ENCODE data around the gene SCARF1.

The SCARF1 gene

DNA sequence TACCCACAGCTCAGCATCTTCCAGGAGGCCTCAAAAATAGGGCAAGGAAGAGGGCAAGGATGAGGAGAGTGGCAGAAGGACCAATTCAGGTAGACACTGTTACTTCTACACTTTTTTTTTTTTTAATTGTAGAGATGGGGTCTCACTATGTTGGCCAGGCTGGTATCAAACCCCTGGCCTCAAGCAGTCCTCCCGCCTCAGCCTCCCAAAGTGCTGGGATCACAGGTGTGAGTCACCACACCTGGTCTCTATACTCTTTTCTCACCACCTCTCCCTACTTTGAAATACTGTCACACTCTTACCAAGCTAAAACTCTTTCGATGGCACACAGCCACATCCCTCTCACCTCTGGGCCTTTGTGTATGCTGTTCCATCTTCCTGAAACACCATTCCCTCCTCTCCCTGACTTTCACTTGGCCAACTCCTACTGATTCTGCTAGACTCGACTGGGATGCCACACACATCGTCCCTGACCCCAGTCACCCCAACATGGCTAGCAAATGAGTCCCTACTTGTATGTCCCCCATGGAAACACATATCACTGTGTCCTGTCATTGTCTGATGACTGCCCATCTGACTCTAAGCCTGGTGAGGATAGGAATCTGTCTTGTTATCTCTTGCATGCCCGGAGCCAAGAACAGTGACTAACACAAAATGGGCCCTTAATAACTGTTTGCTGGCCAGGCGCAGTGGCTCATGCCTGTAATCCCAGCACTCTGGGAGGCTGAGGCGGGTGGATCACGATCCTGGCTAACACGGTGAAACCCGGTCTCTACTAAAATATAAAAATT lies 9.7 kb downstream of the SCARF1 start:
- Histone ChIP-seq H3K9me3 (replicated peaks; ENCODE audit: low read length) (no peaks in the 10 kb centered on the region), H3K36me3 (ENCODE audit: insufficient read depth, low read length) (no peaks in the 10 kb centered on the region), H3K4me3 (ENCODE audit: low read length) (no peak overlapping the region), H3K27me3 (ENCODE audit: control insufficient read depth, insufficient read depth, low read length) (peaks cover 7% of the 10 kb centered on the region), H3K4me1 (ENCODE audit: control insufficient read depth, insufficient read depth, low read length) (no peaks in the 10 kb centered on the region), H3K4me2 (ENCODE audit: low read length) (no peak overlapping the region), H3K9ac (ENCODE audit: low read depth, low read length) (no peak overlapping the region)

DNA sequence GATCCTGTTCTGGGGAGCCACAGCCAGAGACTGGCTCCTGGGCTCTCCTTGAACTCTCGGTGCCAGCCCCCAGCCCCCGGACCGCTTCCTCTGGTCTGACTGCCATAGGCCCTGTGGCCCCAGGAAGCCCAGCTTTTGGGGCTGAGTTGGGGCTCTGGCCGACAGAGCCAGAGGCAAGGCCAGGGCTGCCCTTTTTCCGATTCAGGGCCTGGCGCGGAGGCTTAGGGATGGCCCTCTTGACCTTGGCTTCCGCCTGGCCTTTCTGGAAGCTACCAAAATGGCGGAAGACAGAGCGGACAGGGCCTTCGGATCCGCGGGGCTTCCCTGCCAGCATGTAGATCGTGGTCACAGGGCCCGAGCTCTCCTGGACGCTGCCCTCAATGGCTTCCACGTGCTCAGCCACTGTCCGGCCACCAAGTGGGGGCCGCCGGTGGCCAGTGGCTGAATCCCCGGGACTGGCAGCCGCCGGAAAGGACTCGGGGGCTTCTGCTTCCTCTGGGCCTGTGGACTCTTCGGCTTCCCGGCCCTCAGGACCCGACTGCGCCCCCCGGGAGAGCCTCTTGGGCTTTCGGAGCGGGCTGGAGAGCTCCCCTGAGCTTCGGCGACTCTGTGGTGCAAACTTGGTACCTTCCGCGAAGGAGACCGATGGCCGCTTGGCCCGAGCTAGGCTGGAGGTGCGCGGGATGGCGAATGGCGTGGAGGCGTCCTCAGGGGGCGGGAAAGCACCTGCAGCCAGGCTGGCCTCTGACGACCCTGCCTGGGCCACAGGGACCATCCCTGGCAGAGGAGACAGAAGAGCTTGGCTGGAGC lies 10.5 kb downstream of the SCARF1 start:
- Histone ChIP-seq H3K4me3 (ENCODE audit: low read length) (no peak overlapping the region), H3K9me3 (replicated peaks; ENCODE audit: low read length) (no peaks in the 10 kb centered on the region), H3K4me2 (ENCODE audit: low read length) (no peak overlapping the region), H3K9ac (ENCODE audit: low read depth, low read length) (no peak overlapping the region), H3K36me3 (ENCODE audit: insufficient read depth, low read length) (no peaks in the 10 kb centered on the region), H3K27me3 (ENCODE audit: control insufficient read depth, insufficient read depth, low read length) (peaks cover 3% of the 10 kb centered on the region), H3K4me1 (ENCODE audit: control insufficient read depth, insufficient read depth, low read length) (no peaks in the 10 kb centered on the region)

DNA sequence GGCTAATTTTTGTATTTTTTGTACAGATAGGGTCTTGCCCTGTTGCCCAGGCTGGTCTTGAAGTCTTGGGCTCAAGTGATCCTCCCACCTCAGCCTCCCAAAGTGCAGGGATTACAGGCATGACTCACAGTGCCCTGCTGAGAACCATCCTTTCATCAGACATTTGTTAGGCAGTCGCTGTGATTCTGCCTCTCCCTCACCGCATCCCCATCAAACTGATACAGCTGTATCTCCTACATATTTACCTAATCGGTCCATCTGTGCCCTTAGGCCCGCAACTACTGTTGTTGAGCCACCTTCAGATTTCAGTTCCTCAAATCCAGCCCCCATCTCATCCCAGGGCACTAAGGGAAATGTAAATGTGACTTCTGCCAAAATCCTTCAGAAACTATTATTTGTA lies 14.9 kb downstream of the SCARF1 start:
- no peaks in the 10 kb centered on the region for H3K36me3 ChIP-seq (ENCODE audit: insufficient read depth, low read length)
- H3K9me3 ChIP-seq (replicated peaks; ENCODE audit: low read length), result no peaks in the 10 kb centered on the region
- peaks cover 20% of the 10 kb centered on the region for H3K4me1 ChIP-seq (ENCODE audit: control insufficient read depth, insufficient read depth, low read length)
- peaks cover 8% of the 10 kb centered on the region for H3K27me3 ChIP-seq (ENCODE audit: control insufficient read depth, insufficient read depth, low read length)
- H3K9ac ChIP-seq (ENCODE audit: low read depth, low read length), result no peak overlapping the region
- H3K4me2 ChIP-seq (ENCODE audit: low read length), result no peak overlapping the region
- H3K4me3 ChIP-seq (ENCODE audit: low read length), result no peak overlapping the region

DNA sequence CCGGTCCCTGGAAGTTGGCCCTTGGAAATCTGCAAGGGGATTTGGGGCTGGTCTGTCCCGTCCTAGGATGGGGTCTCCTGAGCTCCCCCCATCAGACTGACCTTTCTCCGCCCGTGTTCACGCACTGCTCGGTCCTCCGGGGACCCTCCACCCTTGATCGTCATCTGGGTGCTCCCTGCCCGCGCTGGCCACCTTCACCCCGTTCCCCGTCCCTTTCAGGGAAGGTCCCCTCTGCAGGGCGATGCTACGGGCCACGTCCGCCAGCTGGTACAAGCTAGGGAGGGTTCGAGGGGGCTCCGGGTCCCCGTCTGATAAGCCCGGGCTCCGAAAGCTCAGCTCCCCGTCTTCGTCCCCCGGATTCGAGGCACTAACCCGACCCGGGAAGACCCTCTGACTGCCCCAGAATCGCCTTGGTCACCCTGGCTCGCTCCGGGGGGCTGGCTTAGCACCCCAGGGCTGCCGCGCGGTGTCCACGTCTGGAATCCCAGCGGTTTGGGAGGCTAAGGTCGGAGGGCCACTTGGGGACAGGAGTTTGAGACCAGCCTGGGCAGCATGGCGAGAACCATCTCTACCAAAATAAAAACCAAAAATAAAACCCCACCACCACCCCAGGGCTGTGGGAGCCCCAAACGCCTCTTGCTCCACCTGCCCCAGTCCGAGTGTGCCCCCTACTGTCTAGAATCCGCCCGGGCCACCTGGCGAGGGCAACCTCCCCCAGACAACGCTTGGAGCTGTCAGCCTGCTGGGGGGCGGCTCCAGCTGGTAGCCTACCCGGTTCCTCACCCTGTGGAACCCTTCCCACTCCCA lies 15.8 kb downstream of the SCARF1 start:
- peak overlapping the region; percentile 93 for H3K9ac ChIP-seq (ENCODE audit: low read depth, low read length)
- H3K4me3 ChIP-seq (ENCODE audit: low read length), result peak overlapping the region; percentile 81
- H3K4me2 ChIP-seq (ENCODE audit: low read length), result peak overlapping the region; percentile 100
- peaks cover 2% of the 10 kb centered on the region for H3K36me3 ChIP-seq (ENCODE audit: insufficient read depth, low read length)
- peaks cover 20% of the 10 kb centered on the region for H3K4me1 ChIP-seq (ENCODE audit: control insufficient read depth, insufficient read depth, low read length)
- H3K27me3 ChIP-seq (ENCODE audit: control insufficient read depth, insufficient read depth, low read length), result peaks cover 8% of the 10 kb centered on the region
- no peaks in the 10 kb centered on the region for H3K9me3 ChIP-seq (replicated peaks; ENCODE audit: low read length)

DNA sequence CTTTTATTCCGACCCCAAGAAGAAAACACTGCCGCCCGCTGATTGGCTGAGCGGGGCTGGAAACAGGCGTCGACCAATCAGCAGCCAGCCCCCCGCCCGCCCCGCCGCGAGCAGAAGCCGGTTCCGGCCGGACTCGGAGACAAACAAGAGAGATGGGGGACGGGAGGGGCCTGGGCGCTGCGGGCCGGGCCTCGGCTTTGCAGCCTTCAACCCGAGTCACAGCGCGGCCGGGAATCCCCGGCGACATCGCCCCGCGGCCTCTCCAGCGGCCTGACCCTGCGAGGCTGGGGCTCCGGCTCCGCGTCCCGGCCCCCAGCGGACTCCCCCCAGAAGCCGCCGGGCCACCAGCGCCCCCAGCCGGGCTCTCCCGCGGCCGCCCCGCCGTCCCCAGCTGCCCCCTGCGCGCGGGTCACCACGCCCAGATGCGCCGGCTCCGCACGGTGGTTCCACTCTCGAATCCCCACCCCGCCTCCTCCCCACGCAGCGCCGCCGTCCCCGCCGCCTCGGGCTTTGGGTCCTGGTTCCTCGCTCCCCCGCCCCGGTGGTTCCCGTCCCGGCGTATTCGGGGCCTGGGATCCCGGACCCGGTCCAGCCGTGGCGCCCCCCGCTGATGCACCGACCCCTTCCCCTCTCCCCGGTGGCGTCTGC lies 16.6 kb downstream of the SCARF1 start:
- H3K36me3 ChIP-seq (ENCODE audit: insufficient read depth, low read length), result peaks cover 2% of the 10 kb centered on the region
- H3K4me1 ChIP-seq (ENCODE audit: control insufficient read depth, insufficient read depth, low read length), result peaks cover 20% of the 10 kb centered on the region
- peaks cover 8% of the 10 kb centered on the region for H3K27me3 ChIP-seq (ENCODE audit: control insufficient read depth, insufficient read depth, low read length)
- H3K4me2 ChIP-seq (ENCODE audit: low read length), result peak overlapping the region; percentile 100
- H3K9ac ChIP-seq (ENCODE audit: low read depth, low read length), result peak overlapping the region; percentile 93
- no peaks in the 10 kb centered on the region for H3K9me3 ChIP-seq (replicated peaks; ENCODE audit: low read length)
- peak overlapping the region; percentile 81 for H3K4me3 ChIP-seq (ENCODE audit: low read length)

DNA sequence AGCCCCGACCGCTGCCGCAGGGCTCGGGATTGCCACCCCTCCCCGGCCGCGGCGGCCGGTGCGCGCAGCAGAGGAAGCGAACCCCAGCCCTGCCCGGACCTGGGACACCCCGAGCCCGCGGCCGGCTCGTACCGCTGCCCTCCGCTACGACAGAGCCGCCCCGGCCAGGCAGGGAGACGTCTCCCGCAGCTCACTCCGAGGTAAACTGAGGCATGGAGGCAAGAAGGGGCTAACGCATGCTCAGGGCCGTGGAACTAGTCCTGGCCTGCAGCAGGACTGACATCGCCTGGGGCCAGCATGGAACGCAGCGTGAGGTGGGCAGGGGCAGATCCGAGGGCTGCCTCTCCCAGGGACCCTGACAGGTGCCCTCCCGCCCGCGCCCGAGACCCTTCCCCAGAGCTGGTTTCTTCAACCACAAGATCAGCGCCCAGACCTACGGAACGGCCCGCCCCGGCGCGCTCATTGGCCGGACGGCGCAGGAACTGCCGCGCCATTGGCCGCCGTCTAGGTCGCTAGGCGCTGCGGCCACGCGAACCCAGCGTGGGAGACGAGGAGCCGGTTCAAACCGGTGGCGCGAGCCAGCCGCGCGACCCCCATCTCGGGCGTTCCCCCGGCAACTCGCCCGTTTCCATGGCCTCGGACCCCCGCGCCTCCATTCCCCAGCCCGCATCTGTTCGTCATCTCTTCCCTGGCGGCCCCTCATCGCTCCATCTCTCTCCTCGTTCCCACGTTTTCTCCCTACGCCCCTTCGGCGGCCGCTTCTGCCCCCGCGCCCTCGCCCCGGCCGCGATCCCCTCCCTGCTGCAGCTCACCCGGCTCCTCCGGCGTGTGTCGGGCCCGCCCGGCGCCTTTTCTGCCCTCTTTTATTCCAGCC lies 17.3 kb downstream of the SCARF1 start, which contains the start of gene SLC43A2:
SLC43A2 (minus strand) TSS at position 853 of the 874 bp plus-strand sequence. CDS start 960 bp downstream, outside the sequence.
- H3K4me3 ChIP-seq (ENCODE audit: low read length), result peak within 1 kb of the TSS; percentile 81
- H3K9me3 ChIP-seq (replicated peaks; ENCODE audit: low read length), result no peaks in the 10 kb centered on the region
- peak within 1 kb of the TSS; percentile 93 for H3K9ac ChIP-seq (ENCODE audit: low read depth, low read length)
- peaks cover 2% of the 10 kb centered on the region for H3K36me3 ChIP-seq (ENCODE audit: insufficient read depth, low read length)
- peaks cover 20% of the 10 kb centered on the region for H3K4me1 ChIP-seq (ENCODE audit: control insufficient read depth, insufficient read depth, low read length)
- H3K4me2 ChIP-seq (ENCODE audit: low read length), result peak within 1 kb of the TSS; percentile 100
- peaks cover 8% of the 10 kb centered on the region for H3K27me3 ChIP-seq (ENCODE audit: control insufficient read depth, insufficient read depth, low read length)

DNA sequence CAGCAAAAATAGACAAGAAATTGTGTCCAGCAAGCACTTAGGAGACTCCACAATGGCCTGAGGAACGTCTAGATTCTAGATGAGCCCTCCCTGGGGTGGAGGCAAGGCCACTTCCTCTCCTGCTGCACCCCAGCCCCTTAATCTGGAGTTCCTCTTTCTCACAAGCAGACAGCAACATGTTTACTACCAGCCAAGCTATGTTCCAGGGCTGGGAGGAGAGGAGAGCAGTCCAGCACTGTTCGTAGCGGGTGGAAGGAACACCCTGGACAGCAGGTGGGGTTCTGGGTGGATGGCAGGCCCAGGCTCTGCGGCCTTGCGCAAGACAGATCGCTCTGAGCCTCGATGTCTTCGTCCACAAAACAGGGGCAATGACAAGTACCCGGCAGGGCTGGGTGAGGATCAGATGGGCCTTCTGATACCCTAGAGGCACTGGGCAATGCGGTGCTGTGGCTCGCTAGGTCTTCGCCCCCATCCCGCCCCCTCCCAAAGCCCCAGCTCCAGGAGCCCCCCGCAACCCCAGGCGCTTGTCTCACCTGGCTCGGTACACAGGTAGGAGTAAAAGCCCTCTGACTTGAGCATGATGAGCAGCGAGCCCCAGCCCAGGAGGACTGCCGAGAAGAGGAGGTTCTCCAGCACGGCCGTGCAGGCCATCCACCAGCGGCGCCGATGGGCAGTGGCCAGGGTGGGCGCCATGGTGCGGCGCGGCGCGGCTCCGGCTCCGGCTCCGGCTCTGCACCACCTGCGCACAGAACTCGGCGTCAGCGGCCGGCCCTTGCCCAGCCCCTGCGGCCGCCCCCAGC lies 18.1 kb downstream of the SCARF1 start:
- H3K9me3 ChIP-seq (replicated peaks; ENCODE audit: low read length), result no peaks in the 10 kb centered on the region
- H3K27me3 ChIP-seq (ENCODE audit: control insufficient read depth, insufficient read depth, low read length), result peaks cover 8% of the 10 kb centered on the region
- peaks cover 2% of the 10 kb centered on the region for H3K36me3 ChIP-seq (ENCODE audit: insufficient read depth, low read length)
- peak overlapping the region; percentile 100 for H3K4me2 ChIP-seq (ENCODE audit: low read length)
- H3K4me1 ChIP-seq (ENCODE audit: control insufficient read depth, insufficient read depth, low read length), result peaks cover 20% of the 10 kb centered on the region
- H3K9ac ChIP-seq (ENCODE audit: low read depth, low read length), result peak overlapping the region; percentile 93
- peak overlapping the region; percentile 81 for H3K4me3 ChIP-seq (ENCODE audit: low read length)

DNA sequence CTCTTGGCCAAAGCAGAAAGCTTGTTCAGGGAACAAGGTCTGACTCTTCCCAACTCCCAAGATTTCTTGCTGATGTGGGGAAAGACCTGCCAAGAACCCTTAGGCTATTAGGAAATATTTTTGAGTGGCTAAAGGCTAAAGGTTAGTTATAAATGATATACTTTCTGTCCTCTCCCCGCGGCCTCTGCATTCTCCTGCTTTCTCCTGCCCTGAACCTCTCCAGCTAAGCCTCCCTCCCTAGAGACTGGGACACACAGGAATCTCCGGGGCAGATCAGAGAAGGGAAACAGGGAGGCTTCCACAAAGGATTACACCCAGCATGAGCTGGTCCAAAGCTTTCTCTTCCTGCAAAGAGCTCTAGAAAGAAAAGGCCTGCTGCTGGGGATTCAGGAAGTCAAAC lies 19.2 kb downstream of the SCARF1 start:
- Histone ChIP-seq H3K9me3 (replicated peaks; ENCODE audit: low read length) (no peaks in the 10 kb centered on the region), H3K9ac (ENCODE audit: low read depth, low read length) (no peak overlapping the region), H3K4me2 (ENCODE audit: low read length) (no peak overlapping the region), H3K36me3 (ENCODE audit: insufficient read depth, low read length) (peaks cover 2% of the 10 kb centered on the region), H3K4me3 (ENCODE audit: low read length) (no peak overlapping the region), H3K4me1 (ENCODE audit: control insufficient read depth, insufficient read depth, low read length) (peaks cover 20% of the 10 kb centered on the region), H3K27me3 (ENCODE audit: control insufficient read depth, insufficient read depth, low read length) (peaks cover 8% of the 10 kb centered on the region)

DNA sequence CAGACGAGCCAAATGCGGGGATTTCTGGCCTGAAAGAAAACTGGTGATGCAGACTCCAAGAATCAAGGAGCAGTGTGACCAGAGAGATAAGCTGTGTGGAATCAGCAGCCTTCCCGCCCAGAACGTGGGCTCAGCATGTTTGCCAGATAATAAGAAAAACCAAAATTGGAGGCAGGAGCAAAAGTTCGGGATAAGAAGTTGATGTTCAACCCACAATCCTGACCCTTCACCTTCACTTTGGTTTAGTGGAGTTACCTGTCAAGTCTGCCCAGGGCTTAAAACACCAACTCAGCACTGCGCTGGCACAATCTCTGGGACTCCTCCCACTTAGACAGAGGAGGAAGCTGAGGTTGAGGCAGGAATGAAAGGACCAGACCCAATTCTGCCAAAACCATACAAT lies 20.0 kb downstream of the SCARF1 start:
- peaks cover 2% of the 10 kb centered on the region for H3K36me3 ChIP-seq (ENCODE audit: insufficient read depth, low read length)
- peaks cover 8% of the 10 kb centered on the region for H3K27me3 ChIP-seq (ENCODE audit: control insufficient read depth, insufficient read depth, low read length)
- no peak overlapping the region for H3K9ac ChIP-seq (ENCODE audit: low read depth, low read length)
- no peak overlapping the region for H3K4me3 ChIP-seq (ENCODE audit: low read length)
- H3K4me1 ChIP-seq (ENCODE audit: control insufficient read depth, insufficient read depth, low read length), result peaks cover 20% of the 10 kb centered on the region
- no peaks in the 10 kb centered on the region for H3K9me3 ChIP-seq (replicated peaks; ENCODE audit: low read length)
- H3K4me2 ChIP-seq (ENCODE audit: low read length), result no peak overlapping the region

DNA sequence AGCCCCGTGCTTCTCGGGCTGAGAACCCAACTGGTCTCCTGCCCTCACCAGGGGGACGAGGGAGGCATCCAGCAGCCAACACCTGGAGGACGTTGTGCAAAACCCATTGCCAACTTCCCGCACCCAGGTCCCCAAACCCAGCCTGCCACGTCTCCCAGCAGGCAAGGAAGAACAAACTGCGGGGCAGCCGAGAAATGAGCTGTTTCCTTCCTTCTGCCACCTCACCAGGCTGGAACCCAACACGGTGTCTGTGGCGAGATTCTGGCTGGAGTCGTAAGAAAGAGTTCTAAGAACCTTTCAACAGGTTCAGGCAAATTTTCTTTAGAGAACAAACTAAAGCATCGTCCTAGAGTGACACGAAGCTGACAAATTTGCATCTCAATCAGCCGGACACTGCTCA lies 20.5 kb downstream of the SCARF1 start:
- H3K36me3 ChIP-seq (ENCODE audit: insufficient read depth, low read length), result peaks cover 2% of the 10 kb centered on the region
- peaks cover 20% of the 10 kb centered on the region for H3K4me1 ChIP-seq (ENCODE audit: control insufficient read depth, insufficient read depth, low read length)
- H3K27me3 ChIP-seq (ENCODE audit: control insufficient read depth, insufficient read depth, low read length), result peaks cover 8% of the 10 kb centered on the region
- H3K4me2 ChIP-seq (ENCODE audit: low read length), result no peak overlapping the region
- no peak overlapping the region for H3K4me3 ChIP-seq (ENCODE audit: low read length)
- no peak overlapping the region for H3K9ac ChIP-seq (ENCODE audit: low read depth, low read length)
- H3K9me3 ChIP-seq (replicated peaks; ENCODE audit: low read length), result no peaks in the 10 kb centered on the region
